PC-9 (cell line): ENCODE data around the gene MAPKAPK5.
"Not testable (repeated sequence)": the region's sequence is repeated elsewhere in the genome, so short reads cannot be mapped to it uniquely, and the experiment has no call there.

Source experiments
- CTCF ChIP-seq: fragments of 200-600 bp; sonication (generic); conservative IDR thresholded peaks from 2 replicates; pipeline ENCODE4 v1.6.1; 2017; ENCODE audit warnings: mixed run types, antibody characterized with exemption, mild to moderate bottlenecking, moderate library complexity
- EZH2 ChIP-seq: fragments of 200-600 bp; sonication (generic); IDR thresholded peaks from 2 replicates; pipeline ENCODE4 v1.8.0; 2017; ENCODE audit warnings: antibody characterized with exemption, low read depth

DNA sequence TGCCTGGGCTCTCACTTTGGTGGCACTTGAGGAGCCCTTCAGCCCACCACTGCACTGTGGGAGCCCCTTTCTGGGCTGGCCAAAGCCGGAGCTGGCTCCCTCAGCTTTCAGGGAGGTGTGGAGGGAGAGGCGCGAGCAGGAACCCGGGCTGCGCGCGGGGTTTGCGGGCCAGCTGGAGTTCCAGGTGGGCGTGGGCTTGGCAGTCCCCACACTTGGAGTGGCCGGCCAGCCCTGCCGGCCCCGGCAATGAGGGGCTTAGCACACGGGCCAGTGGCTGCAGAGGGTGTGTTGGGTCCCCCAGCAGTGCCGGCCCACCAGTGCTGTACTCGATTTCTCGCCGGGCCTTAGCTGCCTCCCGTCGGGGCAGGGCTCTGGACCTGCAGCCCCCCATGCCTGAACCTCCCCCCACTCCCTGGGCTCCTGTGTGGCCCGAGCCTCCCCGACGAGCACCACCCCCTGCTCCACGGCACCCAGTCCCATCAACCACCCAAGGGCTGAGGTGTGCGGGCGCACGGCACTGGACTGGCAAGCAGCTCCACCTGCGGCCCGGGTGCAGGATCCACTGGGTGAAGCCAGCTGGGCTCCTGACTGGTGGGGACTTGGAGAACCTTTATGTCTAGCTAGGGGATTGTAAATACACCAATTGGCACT, 6.4 kb upstream of the MAPKAPK5 start:
- not testable (repeated sequence) for TF ChIP-seq EZH2, CTCF
